NK-92 treated with Interleukin-12 subunit alpha and Interleukin-12 subunit beta, amount 100 ng/mL, for 24 hours (cell line): ENCODE data around the gene PSME1.
"Not testable (repeated sequence)": the region's sequence is repeated elsewhere in the genome, so short reads cannot be mapped to it uniquely, and the experiment has no call there.

Experiments
- DNase-seq: peaks from one replicate; lab custom pipeline; 2025; lab: John Stamatoyannopoulos, UW

Gene PSME1

GRCh38 chr14:24105609-24106239 lies 30.3 kb upstream of the PSME1 start:
- not testable (repeated sequence) for DNase-seq

- DNase-seq = no peak
These were observed 29.2 kb upstream of the PSME1 start for GRCh38 chr14:24106672-24107271.

DNA sequence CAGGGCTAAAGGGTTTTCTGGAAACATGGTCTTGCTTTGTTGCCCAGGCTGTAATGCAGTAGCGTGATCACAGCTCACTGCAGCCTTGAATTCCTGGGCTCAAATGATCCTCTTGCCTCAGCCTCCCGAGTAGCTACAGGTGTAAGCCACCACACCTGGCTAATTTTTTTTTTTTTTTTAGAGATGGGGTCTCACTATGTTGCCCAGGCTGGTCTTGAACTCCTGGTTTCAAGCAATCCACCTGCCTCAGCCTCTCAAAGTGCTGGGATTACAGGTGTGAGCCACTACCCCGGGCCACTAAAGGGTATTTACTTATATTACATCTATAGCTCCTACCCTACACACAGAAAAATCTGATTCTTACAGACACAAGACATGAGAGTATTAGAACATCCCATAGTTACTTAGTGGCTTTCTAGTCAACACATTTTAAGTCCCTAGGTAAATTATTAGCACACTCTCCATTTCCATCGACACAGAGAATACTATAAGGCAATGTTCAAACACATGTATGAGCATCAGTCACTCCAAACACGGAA lies 27.6 kb upstream of the PSME1 start:
- no peak for DNase-seq

DNA sequence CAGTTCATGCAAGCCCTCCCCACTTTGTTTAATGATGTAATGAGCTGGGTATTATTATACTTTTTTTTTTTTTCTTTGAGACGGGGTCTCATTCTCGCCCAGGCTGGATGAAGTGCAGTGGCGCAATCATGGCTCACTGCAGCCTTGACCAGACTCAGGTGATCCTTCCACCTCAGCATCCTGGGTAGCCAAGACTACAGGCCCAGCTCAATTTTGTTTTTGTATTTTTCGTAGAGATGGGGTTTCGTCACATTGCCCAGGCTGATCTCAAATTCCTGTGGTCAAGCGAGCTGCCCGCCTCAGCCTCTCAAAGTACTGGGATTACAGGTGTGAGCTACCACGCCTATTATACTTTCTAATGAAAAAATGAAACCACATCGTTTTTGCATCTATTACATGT lies 25.9 kb upstream of the PSME1 start:
- peak; percentile 17 for DNase-seq

DNA sequence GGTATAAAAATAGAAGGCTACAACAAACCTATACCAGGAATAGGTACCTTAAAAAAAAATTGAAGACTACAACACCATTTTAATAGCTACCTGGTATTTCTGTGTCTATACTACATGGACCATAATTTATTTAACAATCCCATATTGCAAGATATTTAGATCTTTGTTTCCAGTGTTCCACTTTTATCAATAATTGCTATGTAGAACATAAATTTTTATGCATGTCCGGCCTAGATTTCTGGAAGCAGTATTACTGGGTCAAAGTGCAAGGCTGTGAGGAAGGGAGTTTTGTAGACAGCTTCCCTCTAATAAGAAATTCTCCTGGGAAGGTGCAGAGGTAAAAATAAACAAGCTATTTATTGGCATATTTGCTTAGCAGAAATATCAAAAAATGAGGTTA lies 25.5 kb upstream of the PSME1 start:
- no peak for DNase-seq

- no peak for DNase-seq
These were observed 22.6 kb upstream of the PSME1 start for GRCh38 chr14:24113379-24113800.

GRCh38 chr14:24113801-24114531 lies 22.0 kb upstream of the PSME1 start:
- peak; percentile 85 for DNase-seq

- DNase-seq = peak; percentile 99
These were observed 21.2 kb upstream of the PSME1 start, which contains the start of the genes DCAF11 and NRL for GRCh38 chr14:24114532-24115421. DCAF11 (plus strand) TSS chr14:24114777; CDS start chr14:24115595, 818 bp downstream. NRL (minus strand) TSS chr14:24114949; CDS start chr14:24082848, 32,101 bp downstream.

DNA sequence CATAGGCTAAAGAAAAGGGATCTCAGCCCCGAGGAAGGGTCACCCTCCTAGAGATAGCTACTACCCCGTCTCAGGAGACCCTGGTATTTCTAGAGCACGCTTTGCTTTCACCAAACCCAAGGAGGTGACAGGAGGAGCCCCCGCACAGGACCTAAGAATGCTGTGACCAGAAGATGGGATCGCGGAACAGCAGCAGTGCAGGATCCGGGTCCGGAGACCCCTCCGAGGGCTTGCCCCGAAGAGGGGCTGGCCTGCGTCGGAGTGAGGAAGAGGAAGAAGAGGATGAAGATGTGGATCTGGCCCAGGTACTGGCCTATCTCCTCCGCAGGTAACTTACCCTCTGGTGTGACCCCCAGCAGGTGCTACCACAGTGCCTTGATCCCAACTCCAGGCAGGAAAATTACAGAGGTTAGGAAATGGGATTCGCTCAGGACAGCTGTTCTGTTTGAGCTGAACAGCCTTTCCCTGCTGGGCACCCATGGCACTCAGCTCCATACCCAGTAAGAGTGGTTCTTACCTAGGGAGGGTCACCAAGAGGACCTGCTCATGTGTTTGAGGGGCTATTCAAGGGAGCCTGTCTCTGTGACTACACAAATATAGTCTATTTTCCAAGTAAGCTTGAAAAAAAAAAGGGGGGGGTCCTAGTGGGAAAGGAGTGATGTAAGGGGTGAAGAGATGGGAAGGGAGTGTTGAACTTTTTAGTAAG lies 20.4 kb upstream of the PSME1 start:
- no peak for DNase-seq

DNA sequence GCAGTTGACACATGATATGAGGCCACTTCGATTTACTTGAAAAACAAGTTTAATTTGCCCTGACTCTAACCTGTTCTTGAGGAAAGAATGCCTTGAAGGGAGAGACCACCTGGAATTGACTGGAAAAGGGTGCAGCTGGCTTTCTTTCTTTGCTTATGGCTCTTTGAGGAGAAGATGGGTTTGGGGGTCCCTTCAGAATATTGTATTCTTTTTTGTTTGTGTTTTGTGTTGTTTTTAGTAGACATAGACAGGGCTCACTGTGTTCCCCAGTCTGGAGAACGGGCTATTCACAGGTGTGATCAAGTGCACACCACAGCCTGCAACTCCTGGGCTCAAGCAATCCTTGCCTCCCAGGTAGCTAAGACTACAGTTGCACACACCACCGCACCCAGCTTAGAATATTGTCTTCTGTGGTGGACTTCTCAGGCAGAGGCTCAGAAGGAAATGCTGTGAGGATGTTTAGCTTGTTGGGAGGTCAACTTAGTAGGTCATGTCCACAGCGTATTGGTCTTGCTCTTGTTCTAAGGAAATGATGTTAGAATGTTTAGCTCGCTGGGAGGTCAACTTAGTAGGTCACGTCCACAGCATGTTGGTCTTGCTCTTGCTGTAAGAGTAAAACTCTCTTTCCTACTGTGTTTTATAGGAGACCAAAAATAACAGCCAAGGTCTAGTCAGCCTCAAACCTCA lies 19.7 kb upstream of the PSME1 start:
- DNase-seq = no peak

GRCh38 chr14:24117179-24117578 lies 18.8 kb upstream of the PSME1 start:
- DNase-seq = no peak

DNA sequence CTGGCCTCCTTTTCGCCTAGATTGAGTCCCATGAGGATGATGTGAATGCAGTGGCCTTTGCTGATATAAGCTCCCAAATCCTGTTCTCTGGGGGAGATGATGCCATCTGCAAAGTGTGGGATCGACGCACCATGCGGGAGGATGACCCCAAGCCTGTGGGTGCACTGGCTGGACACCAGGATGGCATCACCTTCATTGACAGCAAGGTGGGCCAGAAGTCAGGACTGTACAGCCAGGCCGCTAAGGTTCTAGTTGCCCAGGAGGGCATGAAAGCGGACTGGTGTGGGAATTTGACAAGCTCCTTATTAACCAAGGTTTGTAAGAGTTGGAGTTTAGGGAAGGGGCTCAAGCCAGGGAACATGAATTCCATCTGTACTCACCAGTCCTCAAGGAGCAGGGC lies 16.3 kb upstream of the PSME1 start:
- DNase-seq = no peak

DNA sequence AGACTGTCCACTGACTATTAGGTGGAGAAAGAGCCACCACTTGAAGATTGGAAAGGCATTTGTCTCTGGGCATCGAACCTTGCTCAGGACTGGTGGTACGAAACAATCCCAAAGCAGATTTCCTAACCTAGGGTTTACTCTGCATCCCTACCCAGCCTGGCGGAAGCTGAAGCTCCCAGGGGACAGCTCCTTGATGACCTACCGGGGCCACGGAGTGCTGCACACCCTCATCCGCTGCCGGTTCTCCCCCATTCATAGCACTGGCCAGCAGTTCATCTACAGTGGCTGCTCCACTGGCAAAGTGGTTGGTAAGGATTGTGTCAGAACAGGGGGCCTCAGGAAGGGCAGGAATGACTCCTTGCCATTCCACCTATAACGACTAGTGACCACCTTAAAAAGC lies 14.8 kb upstream of the PSME1 start:
- DNase-seq = no peak

GRCh38 chr14:24122416-24122815 lies 13.6 kb upstream of the PSME1 start:
- DNase-seq = no peak

DNA sequence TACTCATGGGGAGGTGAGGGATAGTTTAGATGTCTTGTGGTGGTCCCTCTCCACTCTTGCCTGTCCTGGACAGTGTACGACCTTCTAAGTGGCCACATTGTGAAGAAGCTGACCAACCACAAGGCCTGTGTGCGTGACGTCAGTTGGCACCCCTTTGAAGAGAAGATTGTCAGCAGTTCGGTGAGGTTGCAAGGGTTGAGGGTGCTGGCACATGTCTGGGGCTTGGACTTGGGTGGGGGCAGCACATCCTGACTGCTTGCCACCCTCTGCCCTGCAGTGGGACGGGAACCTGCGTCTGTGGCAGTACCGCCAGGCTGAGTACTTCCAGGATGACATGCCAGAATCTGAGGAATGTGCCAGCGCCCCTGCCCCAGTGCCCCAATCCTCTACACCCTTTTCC lies 13.1 kb upstream of the PSME1 start:
- DNase-seq = no peak

GRCh38 chr14:24123424-24124417 lies 12.3 kb upstream of the PSME1 start:
- no peak for DNase-seq

DNA sequence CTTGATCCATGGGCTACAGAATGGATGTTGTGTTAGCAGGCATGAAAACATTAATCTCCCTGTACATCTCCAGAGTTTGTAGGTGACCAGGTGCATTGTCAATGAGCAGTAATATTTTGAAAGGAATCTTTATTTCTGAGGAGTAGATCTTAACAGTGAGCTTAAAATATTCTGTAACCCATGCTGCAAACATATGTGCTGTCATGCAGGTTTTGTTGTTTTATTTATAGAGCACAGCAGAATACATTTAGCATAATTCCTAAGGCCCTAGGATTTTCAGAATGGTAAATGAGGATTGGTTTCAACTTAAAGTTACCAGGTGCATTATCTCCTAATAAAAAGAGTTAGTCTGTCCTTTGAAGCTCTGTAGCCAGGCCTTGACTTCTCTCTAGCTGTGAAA lies 9.1 kb upstream of the PSME1 start:
- no peak for DNase-seq

GRCh38 chr14:24127673-24128072 lies 8.3 kb upstream of the PSME1 start:
- DNase-seq = no peak

DNA sequence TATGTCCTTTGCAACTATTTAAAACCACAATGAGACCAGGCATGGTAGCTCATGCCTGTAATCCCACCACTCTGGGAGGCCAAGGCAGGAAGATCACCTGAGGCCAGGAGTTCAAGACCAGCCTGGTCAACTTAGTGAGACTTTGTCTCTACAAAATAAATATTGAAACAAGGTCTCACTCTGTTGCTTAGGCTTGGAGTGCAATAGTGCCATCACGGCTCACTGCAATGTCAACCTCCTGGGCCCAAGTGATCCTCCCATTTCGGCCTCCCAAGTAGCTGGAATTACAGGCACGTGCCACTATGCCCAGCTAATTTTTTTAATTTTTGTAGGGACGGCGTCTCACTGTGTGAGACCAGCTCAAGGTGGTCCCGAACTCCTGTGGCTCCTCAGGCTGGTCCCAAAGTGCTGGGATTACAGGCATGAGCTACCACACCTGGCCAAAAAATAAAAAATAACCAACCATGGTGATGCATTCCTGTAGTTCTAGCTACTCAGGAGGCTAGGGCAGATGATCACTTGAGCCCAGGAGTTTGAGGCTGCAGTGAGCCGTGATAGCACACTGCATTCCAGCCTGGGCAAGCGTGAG lies 6.5 kb upstream of the PSME1 start:
- DNase-seq = no peak
